OCI-LY7 (cell line): ENCODE data around the gene SERINC5.

ENCODE experiments used
- EZH2phosphoT487 ChIP-seq: fragments of 200-600 bp; sonication (generic); IDR thresholded peaks from 2 replicates; pipeline ENCODE4 v1.6.1; 2018; ENCODE audit warnings: low read depth, borderline replicate concordance, mild to moderate bottlenecking, mixed run types, antibody characterized with exemption, low read length, moderate library complexity, mixed read lengths
- TF ChIP-seq, protein P1 (sequence below): fragments of 200-600 bp; sonication (generic); conservative IDR thresholded peaks from 2 replicates; pipeline ENCODE4 v1.5.1; 2014; ENCODE audit warnings: mild to moderate bottlenecking, antibody characterized with exemption, low read length, moderate library complexity, mixed read lengths

DNA sequence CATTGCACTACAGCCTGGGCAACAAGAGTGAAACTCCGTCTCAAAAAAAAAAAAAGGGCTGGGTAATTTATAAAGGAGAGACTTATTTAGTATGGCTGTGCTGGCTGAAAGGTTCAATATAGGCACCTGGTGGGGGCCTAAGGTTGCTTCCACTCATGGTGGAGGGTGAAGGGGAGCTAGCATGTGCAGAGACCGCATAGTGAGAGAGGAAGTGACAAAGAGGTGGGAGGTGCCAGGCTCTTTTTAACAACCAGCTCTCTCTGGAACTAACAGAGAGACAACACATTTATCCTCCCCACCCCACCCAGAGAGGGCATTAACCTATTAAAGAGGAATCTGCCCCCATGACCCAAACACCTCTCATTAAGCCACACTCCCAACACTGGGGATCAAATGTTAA lies 28.9 kb upstream of the SERINC5 start:
- TF ChIP-seq, protein P1, sequence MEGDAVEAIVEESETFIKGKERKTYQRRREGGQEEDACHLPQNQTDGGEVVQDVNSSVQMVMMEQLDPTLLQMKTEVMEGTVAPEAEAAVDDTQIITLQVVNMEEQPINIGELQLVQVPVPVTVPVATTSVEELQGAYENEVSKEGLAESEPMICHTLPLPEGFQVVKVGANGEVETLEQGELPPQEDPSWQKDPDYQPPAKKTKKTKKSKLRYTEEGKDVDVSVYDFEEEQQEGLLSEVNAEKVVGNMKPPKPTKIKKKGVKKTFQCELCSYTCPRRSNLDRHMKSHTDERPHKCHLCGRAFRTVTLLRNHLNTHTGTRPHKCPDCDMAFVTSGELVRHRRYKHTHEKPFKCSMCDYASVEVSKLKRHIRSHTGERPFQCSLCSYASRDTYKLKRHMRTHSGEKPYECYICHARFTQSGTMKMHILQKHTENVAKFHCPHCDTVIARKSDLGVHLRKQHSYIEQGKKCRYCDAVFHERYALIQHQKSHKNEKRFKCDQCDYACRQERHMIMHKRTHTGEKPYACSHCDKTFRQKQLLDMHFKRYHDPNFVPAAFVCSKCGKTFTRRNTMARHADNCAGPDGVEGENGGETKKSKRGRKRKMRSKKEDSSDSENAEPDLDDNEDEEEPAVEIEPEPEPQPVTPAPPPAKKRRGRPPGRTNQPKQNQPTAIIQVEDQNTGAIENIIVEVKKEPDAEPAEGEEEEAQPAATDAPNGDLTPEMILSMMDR, result no peak
- no peak for TF ChIP-seq EZH2phosphoT487
